HepG2 (cell line): Measurements from ENCODE around the gene KLKB1. TPM values are rescaled to one million over a fixed set of nuclear protein-coding genes. Genes with fewer than 3 reads are reported as not detected.

ENCODE experiments used
- ATAC-seq: fragments of 200-7000 bp; cut with Tn5 transposase; 3 replicates; pipeline ENCODE4 v1.9.1; 2020; ENCODE audit warnings: mild to moderate bottlenecking, moderate library complexity
- BruUV-seq: library from RNA; stranded (reverse); fragments of 400-500 nt; replicated peaks from 2 replicates; lab custom pipeline; 2021; lab: Mats Ljungman, UMichigan
- CTCF ChIA-PET: fragments of 300-600 bp; formaldehyde crosslinking; extraction: SDS; loops from one replicate; lab custom pipeline; 2021; ENCODE audit warnings: low total read pairs, inconsistent platforms, low intra/inter-chr PET ratio; lab: Yijun Ruan, JAX
- POLR2A ChIA-PET: fragments of 350-600 bp; sonication (Branson Sonifier 250); formaldehyde crosslinking; loops from one replicate; lab custom pipeline; 2020; ENCODE audit warnings: antibody characterized with exemption, inconsistent platforms; lab: Yijun Ruan, JAX
- DNase-seq: peaks from one replicate; pipeline ENCODE4 v3.0.0-alpha.2; 2015; ENCODE audit warnings: low spot score
- FAIRE-seq: peaks from 3 replicates; lab custom pipeline; 2011; peaks lifted over from hg19 to GRCh38; lab: Jason Lieb, UNC
- H2AFZ ChIP-seq: one replicate; pipeline ENCODE4 v1.6.1; 2011; ENCODE audit warnings: low read length, inconsistent platforms
- H3K27ac ChIP-seq: fragments of 300-600 bp; 3 replicates; pipeline ENCODE4 v1.8.0; 2011; ENCODE audit warnings: mixed run types, mild to moderate bottlenecking, mixed read lengths, low read length, inconsistent platforms; ENCODE audit not compliant: insufficient read depth; ENCODE audit errors: extremely low read length
- H3K27me3 ChIP-seq, 2 experiments: fragments of 200-600 bp in 1 of 2; 2 replicates in 1 of 2; 3 replicates in 1 of 2; pipeline versions ENCODE4 v1.6.0 to v1.8.0; 2011; ENCODE audit warnings: low read length in 2 of 2, mild to moderate bottlenecking in 2 of 2, moderate library complexity in 2 of 2, inconsistent platforms in 1 of 2; ENCODE audit not compliant: insufficient read depth in 2 of 2, control insufficient read depth in 1 of 2
- H3K36me3 ChIP-seq, 2 experiments: fragments of 200-600 bp in 1 of 2; replicated peaks in 1 of 2; 2 replicates in 1 of 2; 3 replicates in 1 of 2; pipeline versions ENCODE4 v1.5.1 to v1.8.0; 2011; ENCODE audit warnings: low read length in 2 of 2, inconsistent platforms in 1 of 2; ENCODE audit not compliant: insufficient read depth in 2 of 2, control insufficient read depth in 1 of 2
- H3K4me1 ChIP-seq: 2 replicates; pipeline ENCODE4 v1.5.1; 2012; ENCODE audit warnings: low read length, inconsistent platforms; ENCODE audit not compliant: insufficient read depth
- H3K4me2 ChIP-seq: 2 replicates; pipeline ENCODE4 v1.6.0; 2011; ENCODE audit warnings: low read depth, low read length, inconsistent platforms
- H3K4me3 ChIP-seq, 3 experiments: fragments of 200-600 bp in 1 of 3; sonication (generic), shearing (Covaris generic) in 1 of 3; replicated peaks in 1 of 3; 2 replicates each; pipeline ENCODE4 v1.5.1; 2011 to 2016; ENCODE audit warnings: low read length in 3 of 3, inconsistent platforms in 2 of 3, low read depth in 2 of 3, mild to moderate bottlenecking in 2 of 3, control low read depth in 1 of 3, mixed read lengths in 1 of 3; ENCODE audit not compliant: insufficient read depth in 1 of 3
- H3K79me2 ChIP-seq: one replicate; pipeline ENCODE4 v1.6.1; 2011; ENCODE audit warnings: low read length, inconsistent platforms; ENCODE audit not compliant: insufficient read depth
- H3K9ac ChIP-seq: 2 replicates; pipeline ENCODE4 v1.6.0; 2011; ENCODE audit warnings: mild to moderate bottlenecking, low read depth, low read length, inconsistent platforms; ENCODE audit not compliant: insufficient read depth
- H3K9me3 ChIP-seq: 2 replicates; pipeline ENCODE4 v1.5.1; 2012; ENCODE audit warnings: mild to moderate bottlenecking, low read length
- H4K20me1 ChIP-seq: 2 replicates; pipeline ENCODE4 v1.6.0; 2011; ENCODE audit warnings: inconsistent platforms, mild to moderate bottlenecking, low read length, moderate library complexity; ENCODE audit not compliant: insufficient read depth
- ARID2 ChIP-seq: sonication (generic); formaldehyde crosslinking; IDR thresholded peaks from 2 replicates; pipeline ENCODE4 v1.8.1; 2022; ENCODE audit warnings: mild to moderate bottlenecking, missing genetic modification reagents, borderline replicate concordance
- CCAR2 ChIP-seq: fragments of 200-400 bp; formaldehyde crosslinking; optimal IDR thresholded peaks from 2 replicates; pipeline ENCODE3; 2018; ENCODE audit warnings: low read depth, mild to moderate bottlenecking, low read length, moderate library complexity
- CREM ChIP-seq, 2 experiments: sonication (generic) in 1 of 2; formaldehyde crosslinking in 1 of 2; IDR thresholded peaks; 2 replicates each; pipeline versions ENCODE4 v1.4.0 to v1.6.1; 2016 to 2020; ENCODE audit warnings: antibody characterized with exemption in 1 of 2, mild to moderate bottlenecking in 1 of 2, missing genetic modification reagents in 1 of 2
- ELF4 ChIP-seq: sonication (generic); formaldehyde crosslinking; IDR thresholded peaks from 2 replicates; pipeline ENCODE4 v1.5.0; 2020; ENCODE audit warnings: missing genetic modification reagents, mild to moderate bottlenecking, moderate library complexity, borderline replicate concordance
- MED8 ChIP-seq: sonication (generic); formaldehyde crosslinking; IDR thresholded peaks from 2 replicates; pipeline ENCODE4 v1.8.1; 2023; ENCODE audit warnings: mild to moderate bottlenecking, missing genetic modification reagents; ENCODE audit not compliant: insufficient replicate concordance
- MXI1 ChIP-seq: IDR thresholded peaks from 3 replicates; pipeline ENCODE4 v1.6.1; 2012; ENCODE audit warnings: low read depth, low read length, inconsistent platforms, borderline replicate concordance
- NPAS2 ChIP-seq: sonication (generic); formaldehyde crosslinking; IDR thresholded peaks from 2 replicates; pipeline ENCODE4 v1.8.0; 2022; ENCODE audit warnings: mild to moderate bottlenecking, missing genetic modification reagents, borderline replicate concordance
- SALL2 ChIP-seq: sonication (generic); formaldehyde crosslinking; IDR thresholded peaks from 2 replicates; pipeline ENCODE4 v1.8.1; 2023; ENCODE audit warnings: mild to moderate bottlenecking, missing genetic modification reagents, inconsistent platforms
- TEAD3 ChIP-seq: optimal IDR thresholded peaks from 2 replicates; pipeline ENCODE3; 2016; ENCODE audit warnings: borderline replicate concordance
- ZEB1 ChIP-seq: IDR thresholded peaks from 2 replicates; pipeline ENCODE4 v1.6.1; 2012; ENCODE audit warnings: mild to moderate bottlenecking, low read depth, inconsistent platforms; ENCODE audit not compliant: insufficient replicate concordance
- ZFP82 ChIP-seq: sonication (generic); formaldehyde crosslinking; IDR thresholded peaks from 2 replicates; pipeline ENCODE4 v1.5.1; 2020; ENCODE audit warnings: mild to moderate bottlenecking, missing genetic modification reagents, borderline replicate concordance
- ZIK1 ChIP-seq: sonication (generic); formaldehyde crosslinking; IDR thresholded peaks from 2 replicates; pipeline ENCODE4 v1.5.0; 2020; ENCODE audit warnings: mild to moderate bottlenecking, low read depth, missing genetic modification reagents, borderline replicate concordance
- WGBS: methylation state at CpG from one replicate; pipeline ENCODE4 v1.1.6; 2017; ENCODE audit warnings: low lambda C conversion rate; 5-methylcytosine and 5-hydroxymethylcytosine counted together
- in situ Hi-C: cut with HindIII; loops from 2 replicates; pipeline ENCODE4 v1.10.0; 2017; ENCODE audit warnings: low pct_unique_long_range_greater_than_20kb; ENCODE audit not compliant: extremely low pct_ligation_motif_present
- intact Hi-C: fragments of 100-400 bp; cut with micrococcal nuclease; formaldehyde crosslinking; loops from one replicate; pipeline ENCODE4 v1.10.0; 2022; ENCODE audit not compliant: unreplicated experiment
- polyA plus RNA-seq, 8 experiments: library from polyadenylated mRNA; depleted of rRNA in 3 of 8; stranded (reverse) in 7 of 8; unstranded in 1 of 8; fragments of >200 nt; fragmentation: Illumina TruSeq in 4 of 8; extraction: Trizol in 4 of 8; gene quantifications; 2 replicates each; pipeline versions ENCODE4 v1.2.1 to v1.2.3, GENCODE V29; 2011 to 2016; ENCODE audit warnings: low read depth in 4 of 8, missing spikeins in 1 of 8, mixed read lengths in 1 of 8; ENCODE audit not compliant: insufficient read depth in 1 of 8
- total RNA-seq, 5 experiments: library from RNA; depleted of rRNA; stranded (reverse); fragments of >200 nt; fragmentation: Illumina TruSeq; extraction: Trizol; gene quantifications; 2 replicates each; pipeline ENCODE4 v1.2.3, GENCODE V29; 2016; ENCODE audit warnings: low read depth in 1 of 5
- TF ChIP-seq, protein P1 (sequence below): sonication (generic); formaldehyde crosslinking; IDR thresholded peaks from 2 replicates; pipeline ENCODE4 v1.5.0; 2020; ENCODE audit warnings: missing genetic modification reagents
- TF ChIP-seq, protein P2 (sequence below): fragments of 450-650 bp; IDR thresholded peaks from 2 replicates; pipeline ENCODE4 v1.6.1; 2016

Gene KLKB1
- total and polyA plus RNA-seq, 2 of the 13 experiments (the other 11 are each of a cell fraction or from before 2014, with no cell fraction given): 0.26 to 0.49 TPM

DNA sequence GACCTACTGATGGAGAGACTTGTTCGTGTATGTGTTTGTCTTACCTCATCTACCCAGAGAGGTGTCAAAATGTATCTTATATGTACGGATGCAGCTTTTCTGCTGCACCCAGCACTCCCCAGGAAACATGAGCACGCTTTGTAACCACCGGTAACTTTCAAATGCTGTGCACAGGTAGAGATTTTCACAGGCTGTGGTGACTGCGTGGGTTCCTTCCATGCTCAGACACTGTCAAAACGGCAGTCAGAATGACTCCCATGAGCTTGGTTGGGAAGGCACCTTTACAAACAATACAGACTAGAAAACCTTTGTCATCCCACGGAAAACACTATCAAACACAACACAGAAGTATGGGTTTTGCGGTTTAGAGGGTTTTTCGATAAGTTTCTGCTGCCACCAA is 66.9 kb downstream of the KLKB1 start:
- Histone ChIP-seq H3K27me3 (0 out of 5 replicates have a peak, but pooled peaks cover 0 to 6% of the 10 kb centered on the region in 2 experiments), H3K79me2 (no peaks in the 10 kb centered on the region), H3K4me2 (no peak overlapping the region), H4K20me1 (no peaks in the 10 kb centered on the region), H2AFZ (no peak overlapping the region), H3K4me1 (peaks cover 6% of the 10 kb centered on the region; the same call in 1 of the 2 replicates), H3K4me3 (no peak overlapping the region), H3K27ac (no peak overlapping the region), H3K36me3 (no peaks in the 10 kb centered on the region), H3K9me3 (no peaks in the 10 kb centered on the region), H3K9ac (no peak overlapping the region)
- intact Hi-C loops: loop anchor here (10.0 kb wide), 1 partner anchor 431 kb away; the partner anchor contains the start of gene FAT1
- ChIA-PET POLR2A (no interaction called here), CTCF (no interaction called here)
- ATAC-seq (no peak), FAIRE-seq (no peak), DNase-seq (no peak)
- WGBS: 65% methylated on average over 9 of the region's 9 CpGs
- in situ Hi-C loops: no loop called here
- no TSS peak for BruUV-seq
- TF ChIP-seq ARID2 (CRISPR knock-in tag) (no peak), SALL2 (CRISPR knock-in tag) (no peak), MED8 (CRISPR knock-in tag) (no peak), TEAD3 (CRISPR knock-in tag) (no peak), NPAS2 (CRISPR knock-in tag) (no peak), ELF4 (CRISPR knock-in tag) (no peak), MXI1 (no peak), ZIK1 (CRISPR knock-in tag) (no peak), CCAR2 (no peak), CREM (IDR thresholded peaks at IDR 0.05) (no peak), CREM (CRISPR knock-in tag; IDR thresholded peaks at IDR 0.05) (no peak), ZFP82 (CRISPR knock-in tag) (no peak), ZEB1 (no peak)
- TF ChIP-seq, protein P1, sequence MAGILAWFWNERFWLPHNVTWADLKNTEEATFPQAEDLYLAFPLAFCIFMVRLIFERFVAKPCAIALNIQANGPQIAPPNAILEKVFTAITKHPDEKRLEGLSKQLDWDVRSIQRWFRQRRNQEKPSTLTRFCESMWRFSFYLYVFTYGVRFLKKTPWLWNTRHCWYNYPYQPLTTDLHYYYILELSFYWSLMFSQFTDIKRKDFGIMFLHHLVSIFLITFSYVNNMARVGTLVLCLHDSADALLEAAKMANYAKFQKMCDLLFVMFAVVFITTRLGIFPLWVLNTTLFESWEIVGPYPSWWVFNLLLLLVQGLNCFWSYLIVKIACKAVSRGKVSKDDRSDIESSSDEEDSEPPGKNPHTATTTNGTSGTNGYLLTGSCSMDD (CRISPR knock-in tag): no peak
- TF ChIP-seq, protein P2, sequence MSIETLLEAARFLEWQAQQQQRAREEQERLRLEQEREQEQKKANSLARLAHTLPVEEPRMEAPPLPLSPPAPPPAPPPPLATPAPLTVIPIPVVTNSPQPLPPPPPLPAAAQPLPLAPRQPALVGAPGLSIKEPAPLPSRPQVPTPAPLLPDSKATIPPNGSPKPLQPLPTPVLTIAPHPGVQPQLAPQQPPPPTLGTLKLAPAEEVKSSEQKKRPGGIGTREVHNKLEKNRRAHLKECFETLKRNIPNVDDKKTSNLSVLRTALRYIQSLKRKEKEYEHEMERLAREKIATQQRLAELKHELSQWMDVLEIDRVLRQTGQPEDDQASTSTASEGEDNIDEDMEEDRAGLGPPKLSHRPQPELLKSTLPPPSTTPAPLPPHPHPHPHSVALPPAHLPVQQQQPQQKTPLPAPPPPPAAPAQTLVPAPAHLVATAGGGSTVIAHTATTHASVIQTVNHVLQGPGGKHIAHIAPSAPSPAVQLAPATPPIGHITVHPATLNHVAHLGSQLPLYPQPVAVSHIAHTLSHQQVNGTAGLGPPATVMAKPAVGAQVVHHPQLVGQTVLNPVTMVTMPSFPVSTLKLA: no peak
